HPDE6-E6E7 (cell line): Measurements from ENCODE around the gene EPB41L1.
A peak's percentile ranks its signal among the peaks of the same experiment; 100 is the strongest.

Experiments
- DNase-seq: peaks from one replicate; pipeline ENCODE4 v3.0.0; 2011; ENCODE audit warnings: missing footprints; ENCODE audit errors: extremely low spot score

Gene EPB41L1

DNA sequence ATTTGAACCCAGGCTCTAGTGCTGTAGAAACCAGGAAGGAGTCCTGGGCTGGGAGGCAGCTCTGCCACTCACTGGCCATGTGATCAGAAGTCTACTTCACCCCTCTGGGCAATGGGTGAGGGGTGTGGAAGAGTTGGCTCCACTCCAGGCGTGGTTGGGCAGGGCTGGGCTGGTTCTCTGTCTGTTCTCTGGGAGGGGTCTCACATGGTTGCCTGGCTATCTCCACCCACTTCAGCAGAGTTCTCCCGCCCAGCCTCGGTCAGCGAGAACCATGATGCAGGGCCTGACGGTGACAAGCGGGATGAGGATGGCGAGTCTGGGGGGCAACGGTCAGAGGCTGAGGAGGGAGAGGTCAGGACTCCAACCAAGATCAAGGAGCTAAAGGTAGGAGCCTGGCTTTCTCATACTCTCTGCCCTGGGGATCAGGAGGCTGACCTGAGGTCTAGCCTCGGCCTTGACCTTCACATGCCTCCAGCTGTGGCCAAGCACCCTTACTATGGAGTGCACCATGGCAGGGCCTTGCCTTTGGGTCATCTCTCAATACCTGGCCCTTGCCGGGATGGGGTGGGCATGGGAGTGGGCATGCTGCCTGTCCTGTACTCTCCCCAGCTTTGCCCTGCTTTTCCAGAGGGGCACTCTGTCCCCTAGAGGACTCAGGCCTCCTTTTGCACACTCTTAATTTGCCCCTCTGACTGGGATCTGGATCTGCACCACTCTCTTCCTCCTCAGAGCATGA is 39.6 kb downstream of the EPB41L1 start:
- no peak for DNase-seq

DNA sequence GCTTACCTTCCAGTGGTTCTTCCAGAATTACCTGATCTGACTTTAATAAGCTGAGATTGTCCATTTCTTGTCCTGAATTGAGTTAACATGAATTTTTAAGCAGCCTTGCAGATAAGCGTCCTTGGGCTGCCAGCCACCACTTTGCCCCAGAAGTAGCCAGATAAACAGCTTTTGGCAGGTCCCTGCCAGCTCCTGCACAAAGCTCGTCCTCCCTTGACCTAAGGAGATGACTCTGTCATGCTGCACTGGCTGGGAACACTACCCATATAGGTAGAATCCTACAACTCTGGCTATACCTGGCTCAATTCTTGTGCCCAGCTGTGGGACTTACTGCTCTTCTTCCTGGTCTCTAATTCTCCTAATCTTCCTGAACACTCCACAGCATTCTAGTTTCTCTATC is 42.1 kb downstream of the EPB41L1 start:
- DNase-seq: no peak

DNA sequence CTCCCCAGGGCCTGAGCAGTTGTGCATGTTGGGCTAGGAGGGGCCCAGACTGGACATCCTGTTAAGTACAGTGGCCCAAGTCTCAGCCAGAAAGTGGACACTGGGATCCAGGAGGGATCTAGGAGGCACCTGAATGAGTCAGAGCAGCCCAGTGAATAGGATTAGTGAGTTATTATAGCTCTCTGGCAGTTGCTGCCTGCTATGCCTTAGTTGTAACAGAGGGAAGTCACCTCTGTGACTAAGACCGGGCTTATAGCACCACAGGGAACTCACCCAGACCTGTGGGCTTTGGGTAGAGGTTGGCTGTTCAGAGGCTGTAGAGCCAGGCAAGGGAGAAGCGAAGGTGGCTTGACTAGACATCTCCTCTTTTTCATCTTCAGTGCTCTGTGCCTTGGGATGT is 42.7 kb downstream of the EPB41L1 start:
- DNase-seq: peak; percentile 42

DNA sequence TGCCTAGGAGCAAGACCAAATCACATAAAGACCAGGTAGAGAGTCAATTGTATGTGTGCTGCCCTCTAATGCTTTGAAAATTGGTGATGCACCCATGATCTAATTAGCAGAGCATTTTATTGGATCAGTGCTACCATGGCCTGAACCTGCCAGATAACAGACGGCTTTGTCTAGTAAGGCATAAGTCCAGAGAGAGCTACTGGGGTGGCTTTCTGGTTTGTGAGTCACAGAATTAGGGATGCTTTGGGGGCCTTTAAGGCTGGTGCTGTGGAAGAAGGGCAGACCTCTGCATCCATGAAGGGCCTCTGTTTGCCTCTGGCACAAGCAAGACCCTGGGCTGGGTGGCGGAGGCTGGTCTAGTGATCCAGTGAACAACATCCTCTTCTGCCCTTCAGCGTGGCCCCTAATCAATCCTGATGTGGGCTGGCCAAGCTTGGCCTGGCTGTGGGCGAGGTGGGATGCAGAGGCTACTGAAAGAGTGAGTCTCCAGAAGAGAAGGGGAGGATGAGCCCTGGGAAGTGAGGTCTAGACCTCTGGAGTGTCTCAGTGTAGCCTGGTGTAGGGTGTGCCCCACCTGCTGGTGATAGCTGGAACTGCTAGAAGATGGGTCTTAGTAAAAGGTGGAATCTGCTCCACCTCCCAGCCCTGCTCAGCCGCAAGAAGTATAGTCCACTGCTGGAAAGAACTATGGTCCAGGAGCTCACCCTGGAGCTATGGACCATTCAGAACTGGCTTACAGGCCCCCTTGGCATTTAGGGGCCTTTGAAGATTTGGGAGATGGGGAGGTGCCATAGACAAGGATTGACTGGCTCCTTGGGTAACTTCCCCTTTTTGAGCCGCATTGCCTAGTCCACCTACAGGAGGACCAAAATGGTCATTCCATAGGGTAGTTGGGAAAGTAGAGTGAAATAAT is 45.1 kb downstream of the EPB41L1 start:
- DNase-seq: peak; percentile 97

DNA sequence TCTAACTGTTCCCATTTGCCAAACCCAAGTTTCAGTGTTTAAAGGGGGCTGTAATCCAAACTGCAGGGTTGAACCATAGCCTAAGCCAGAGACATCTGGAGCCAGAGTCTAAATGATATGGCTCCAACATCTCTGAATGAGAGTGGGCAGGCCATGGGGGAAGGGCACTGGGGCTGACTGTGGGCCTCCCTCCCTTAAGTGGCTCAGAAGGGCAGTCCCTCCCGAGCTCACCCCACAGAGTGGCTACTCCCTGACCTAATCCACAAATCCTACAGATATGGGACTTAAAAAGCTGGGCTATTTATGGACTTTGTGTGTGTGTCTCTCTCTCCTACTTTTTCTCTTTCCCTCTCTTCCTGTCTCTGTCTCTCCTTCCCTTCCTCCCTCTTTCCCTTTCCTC is 45.9 kb downstream of the EPB41L1 start:
- no peak for DNase-seq

DNA sequence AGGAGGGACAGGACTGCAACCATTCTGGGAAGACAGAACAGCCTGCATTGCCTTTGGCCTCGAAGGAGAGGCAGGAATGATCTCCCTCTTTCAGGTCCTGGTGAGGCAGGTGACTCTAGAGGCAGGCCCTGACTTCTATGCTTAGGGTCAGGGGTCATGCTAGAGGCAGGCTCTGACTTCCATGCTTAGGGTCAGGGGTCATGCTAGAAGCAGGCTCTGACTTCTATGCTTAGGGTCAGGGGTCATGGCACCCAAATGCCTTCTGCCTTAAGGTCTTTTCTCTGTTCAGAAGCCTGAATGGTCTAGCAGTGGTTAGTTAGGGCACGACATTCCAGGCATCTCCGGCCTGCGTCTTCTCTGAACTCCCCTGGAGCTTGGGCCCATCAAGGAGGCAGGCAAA is 46.7 kb downstream of the EPB41L1 start:
- no peak for DNase-seq

DNA sequence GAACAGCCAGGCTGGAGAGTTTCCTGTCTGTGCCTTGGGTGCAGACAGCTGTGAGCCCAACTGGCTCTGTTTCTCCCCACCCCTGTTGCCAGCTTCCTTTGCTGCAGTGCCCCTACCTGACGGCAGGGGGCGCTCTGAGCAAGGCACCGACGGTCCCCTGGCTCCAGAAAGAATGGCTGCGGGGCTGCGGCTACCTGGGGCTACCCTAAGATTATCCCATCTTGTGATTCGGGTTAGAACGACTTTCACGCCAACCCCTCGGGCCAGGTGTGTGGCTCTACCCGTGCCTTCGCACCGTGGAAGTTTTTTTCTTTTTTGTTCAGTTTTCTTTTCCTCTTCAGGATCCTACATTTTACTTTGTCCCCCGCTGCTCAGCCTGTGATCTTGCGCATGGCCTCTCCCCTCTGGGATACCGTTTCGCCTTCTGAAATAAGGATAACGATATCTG is 48.4 kb downstream of the EPB41L1 start:
- DNase-seq: peak; percentile 91

DNA sequence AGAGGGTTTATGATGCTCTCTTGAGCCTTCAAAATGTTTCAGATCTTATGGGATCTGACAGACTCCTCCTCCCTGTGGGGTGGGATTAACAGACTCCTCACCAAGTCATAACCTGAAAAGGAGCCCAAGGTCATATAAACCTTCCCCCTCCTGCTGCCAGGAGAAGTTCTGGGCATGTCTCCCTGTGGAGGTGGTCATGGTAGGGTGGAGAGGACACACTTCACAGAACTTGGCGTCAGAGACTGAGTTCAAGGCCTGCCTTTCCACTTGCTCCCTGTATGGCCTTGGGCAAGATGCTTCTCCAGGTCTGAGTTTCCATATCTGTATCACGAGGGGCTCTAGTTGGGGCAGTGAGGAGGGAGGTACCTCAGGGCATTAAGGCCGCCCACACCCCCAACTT is 49.3 kb downstream of the EPB41L1 start:
- DNase-seq: no peak

DNA sequence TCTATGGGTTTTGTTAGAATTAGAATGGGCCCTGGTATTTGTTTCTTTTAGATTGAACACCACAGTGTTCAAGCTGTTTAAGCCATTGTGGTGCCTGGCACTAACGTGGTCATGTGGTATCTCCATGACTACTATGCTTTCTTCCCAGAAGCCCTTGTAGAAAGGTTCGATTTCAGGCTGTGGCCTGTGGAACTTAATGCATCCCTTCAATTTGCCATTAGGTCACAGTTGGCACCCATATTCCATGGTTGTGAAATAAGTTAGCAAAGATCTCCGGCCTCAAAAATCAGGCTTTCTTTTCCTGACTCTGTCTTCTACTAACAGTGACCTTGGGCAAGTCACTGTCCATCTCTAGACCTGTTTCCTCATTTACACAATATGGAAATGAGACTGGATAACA is 50.5 kb downstream of the EPB41L1 start:
- no peak for DNase-seq

DNA sequence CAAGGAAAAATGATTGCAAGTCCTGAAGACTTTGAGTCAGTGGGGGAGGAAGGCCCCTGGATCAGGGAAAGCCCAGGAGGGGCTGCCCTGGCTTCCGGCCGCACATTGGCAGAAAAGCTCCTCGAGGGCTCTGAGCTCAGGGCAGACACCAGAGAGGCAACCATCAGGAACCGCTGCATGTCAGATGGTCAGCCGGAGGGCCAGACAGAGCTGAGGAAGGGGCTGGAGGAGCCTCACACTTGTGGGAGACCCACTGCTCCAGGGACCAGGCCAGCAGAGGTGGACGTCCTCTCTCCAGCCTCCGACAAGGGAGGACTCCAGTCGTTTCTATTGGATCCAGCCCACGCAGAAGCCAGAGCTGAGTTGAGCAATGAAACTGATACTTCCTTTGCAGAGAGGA is 51.5 kb downstream of the EPB41L1 start:
- no peak for DNase-seq

DNA sequence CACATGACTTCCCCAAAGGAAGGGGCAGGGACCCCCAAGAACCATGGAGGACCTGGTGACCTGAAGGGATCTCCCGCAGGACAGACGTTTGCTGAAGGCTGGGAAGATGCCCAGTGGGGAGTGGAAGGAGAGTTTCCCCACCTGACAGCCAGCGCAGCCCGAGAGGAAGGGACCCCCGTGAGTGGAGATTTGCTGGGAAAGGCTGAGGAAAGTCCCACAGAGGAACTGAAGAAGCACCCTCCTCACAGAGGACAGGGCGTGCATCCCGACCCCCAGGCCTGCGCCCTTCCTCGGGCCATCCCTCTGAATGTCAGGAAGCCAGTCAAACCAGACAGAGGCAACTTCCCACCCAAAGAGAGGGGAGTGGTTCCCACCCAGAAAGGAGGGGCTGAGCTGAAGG is 52.1 kb downstream of the EPB41L1 start:
- DNase-seq: no peak

DNA sequence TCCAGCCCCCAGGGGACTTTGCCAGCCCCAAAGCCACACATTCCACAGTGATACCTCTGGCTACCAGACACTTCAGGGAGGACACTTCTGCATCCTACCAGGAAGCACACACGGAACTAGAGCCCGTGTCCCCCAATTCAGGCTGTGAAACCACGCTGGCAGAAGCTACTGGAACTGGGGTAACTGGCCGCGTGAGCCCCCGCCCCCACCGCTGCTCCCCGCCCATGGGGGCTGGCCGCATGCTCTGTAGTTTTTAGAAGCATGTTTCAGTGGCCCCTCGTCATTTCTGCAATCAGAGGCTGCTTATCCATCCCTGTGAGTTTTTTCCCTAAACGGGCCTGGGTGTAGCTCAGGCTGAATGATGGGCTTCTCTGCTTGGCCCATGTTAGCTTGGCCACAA is 53.1 kb downstream of the EPB41L1 start:
- DNase-seq: no peak

DNA sequence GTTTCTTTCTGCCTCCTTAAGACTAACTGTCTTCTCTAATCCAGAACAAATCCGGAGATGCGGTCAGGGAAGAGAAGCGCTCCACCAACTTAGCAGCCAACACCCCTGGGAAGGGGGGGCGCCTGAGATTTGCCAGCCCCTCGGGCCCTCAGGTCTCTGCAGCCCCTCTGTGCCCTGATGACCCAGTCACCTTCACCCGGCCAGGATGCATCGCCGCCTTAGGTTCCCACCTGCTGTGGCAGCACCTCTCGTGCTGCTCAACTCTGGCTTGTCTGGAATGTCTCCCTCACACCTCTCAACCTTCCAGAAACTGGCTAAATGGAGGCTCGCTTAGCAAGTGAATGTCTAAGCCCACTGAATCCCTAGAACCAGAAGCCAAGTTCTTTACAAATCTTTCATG is 53.7 kb downstream of the EPB41L1 start:
- DNase-seq: no peak

DNA sequence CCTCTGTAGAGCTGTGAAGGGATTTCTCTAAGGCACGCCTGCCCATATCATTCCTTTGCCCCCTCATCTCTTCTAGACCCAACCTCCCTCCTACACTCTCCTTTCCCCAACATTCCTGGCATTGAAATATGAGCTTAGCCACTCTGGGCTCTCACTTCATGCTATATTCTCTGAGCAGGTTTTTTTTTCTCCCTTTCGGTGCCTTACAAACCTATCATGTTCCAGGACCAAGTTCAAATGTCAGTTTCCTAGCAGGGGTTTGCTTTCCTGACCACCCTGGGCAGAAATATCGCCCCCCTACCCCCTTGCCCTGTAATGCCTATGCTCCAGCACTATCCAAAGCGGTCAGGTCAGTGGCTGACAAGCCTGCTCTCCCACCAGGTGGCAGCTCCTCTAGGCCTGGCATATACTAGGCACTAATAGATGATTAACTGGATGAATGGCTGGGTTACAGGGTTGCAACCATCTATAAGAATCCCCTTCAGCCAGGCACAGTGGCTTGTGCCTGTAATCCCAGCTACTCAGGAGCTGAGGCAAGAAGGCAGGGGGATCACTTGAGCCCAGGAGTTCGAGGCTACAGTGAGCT is 56.0 kb downstream of the EPB41L1 start:
- DNase-seq: no peak

DNA sequence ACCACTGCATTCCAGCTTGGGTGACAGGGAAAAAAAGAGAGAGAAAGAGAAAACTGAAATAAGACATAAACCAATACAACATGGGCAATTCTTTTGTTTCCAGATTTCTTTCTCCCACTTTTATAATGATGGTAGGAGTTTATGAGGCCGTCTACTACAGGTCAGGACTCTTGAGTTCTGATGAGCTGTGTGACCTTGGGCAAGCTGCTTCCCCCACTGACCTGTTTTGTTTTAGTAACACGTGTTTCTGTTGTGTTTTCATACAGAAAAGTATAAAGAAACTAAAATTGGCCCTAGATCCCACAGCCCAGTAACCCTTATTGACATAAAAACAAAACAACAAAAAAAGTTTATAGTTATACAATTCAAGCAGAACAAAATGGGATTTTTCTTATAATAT is 58.8 kb downstream of the EPB41L1 start:
- DNase-seq: no peak

DNA sequence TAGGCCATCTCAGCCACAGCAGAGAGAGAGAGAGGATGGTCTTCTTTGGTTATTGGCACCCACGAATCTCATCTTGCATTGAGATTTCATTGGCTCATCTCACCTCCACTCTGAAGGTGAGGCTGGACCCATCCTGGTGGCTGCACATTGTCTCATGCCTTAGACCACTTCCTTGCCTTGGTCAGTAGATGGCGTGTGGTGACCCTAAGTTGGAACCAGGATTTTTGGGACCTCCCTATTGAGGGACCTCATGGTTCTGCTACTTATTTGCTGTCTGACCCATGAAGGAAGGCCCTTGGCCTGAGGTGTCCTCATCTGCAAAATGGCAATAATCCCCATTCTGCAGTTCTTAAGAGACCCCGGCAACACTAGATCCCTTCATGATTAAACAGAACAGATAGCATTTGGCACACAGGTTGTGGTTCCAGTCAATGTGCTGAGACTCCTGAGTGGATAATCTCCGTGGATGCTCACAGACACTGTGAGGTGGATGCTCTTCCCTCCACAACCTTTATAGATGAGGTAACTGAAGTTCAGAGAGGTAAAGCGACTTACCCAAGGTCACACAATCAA is 60.2 kb downstream of the EPB41L1 start:
- DNase-seq: peak; percentile 59

DNA sequence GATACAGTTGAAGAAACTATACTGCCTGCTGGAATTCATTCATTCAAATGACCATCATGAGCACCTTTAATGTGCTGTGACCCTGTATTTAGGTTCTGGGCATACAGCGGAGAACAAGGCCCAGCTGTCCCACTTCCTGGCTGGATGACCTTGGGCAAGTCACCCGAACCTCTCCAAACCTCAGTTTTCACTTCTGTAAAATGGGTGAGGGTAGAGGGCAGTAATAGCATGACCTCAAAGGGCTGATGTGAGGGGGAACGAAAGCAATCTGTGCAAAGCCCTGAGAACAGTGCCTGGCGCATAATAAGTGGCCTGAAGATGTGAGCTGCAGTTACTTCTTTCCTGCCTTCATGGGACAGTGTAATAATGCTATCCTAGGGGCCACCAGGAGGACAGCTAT is 61.2 kb downstream of the EPB41L1 start:
- DNase-seq: no peak

DNA sequence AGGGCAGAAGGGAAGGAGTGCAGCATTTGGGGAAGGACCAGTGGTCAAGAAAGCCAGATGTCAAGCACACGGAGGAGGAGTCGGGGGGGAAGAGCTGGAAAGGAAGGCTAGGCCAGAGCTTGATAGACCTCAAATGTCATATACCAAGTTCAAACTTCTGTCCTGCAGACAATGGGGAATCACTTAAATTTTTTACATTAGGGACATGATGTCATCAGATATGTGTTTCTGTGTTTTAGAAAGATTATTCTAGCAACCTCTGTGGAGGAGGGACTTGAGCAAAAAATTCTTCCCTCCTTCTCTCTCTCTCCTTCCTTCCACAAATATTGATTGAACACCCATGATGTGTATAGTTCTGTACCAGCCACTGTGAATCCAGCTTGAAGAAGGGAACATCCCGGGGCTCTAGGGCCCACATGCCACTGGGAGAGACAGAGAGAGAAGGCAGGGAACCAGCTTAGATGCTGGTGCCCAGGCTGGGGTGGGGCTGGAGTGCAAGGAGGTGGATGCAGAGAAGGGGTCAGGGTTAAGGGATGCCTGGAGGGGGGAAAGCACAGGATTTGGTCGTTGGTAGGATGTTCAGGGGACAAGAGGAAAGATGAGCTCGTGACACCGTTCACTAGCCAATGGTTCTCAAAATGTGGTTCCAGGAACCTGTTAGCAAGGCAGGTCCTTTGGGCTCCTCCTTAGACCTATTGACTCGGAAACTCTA is 61.9 kb downstream of the EPB41L1 start:
- DNase-seq: no peak

DNA sequence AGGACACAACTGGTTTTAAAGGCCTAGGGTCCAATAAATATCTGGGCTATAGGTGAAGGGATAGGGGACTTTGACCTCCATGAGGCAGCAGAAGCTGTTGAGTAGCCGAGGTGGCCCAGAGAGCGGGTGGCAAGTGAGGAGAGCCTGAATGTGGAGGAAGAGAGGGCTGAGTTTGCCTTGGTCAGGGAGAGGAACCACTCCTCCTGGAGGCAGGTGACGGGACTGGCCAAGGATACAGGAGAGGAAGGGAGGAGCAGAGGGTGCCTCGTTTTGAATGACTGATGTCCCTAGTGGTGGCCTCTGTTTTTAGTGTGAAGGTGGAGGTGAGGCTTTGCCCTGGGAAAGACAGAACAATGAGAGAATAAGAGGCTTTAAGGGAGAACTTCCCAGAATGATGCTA is 62.7 kb downstream of the EPB41L1 start:
- peak; percentile 79 for DNase-seq

DNA sequence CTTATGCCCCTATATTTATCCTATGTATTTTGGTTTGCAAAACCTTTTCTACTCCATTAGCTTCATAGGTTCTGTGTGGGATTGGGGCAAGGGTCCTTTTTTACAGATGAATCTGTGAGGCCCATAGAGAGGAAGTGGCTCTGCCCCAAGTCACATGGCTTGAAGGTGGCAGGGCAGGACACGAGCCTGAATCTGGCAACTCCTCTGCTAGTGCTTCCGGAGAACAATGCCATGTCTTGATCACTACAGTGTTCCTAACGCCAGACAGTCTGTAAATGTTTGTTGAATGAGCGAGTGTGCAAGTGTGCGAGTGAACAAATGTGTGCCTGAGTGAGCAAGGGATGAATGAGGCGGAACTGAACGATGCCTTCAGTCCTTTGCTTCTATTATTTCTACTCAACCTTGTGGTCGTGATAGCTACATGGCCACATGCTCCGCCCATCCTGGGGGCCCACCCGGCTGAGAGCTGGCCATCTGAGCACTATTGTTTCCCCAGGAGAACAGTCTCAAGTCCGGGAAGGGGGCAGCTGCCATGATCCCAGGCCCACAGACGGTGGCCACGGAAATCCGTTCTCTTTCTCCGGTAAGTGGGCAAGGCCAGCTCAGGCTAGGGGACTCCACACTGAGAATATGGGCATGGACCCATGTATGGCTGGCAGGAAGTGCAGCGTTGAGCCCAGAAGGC is 64.0 kb downstream of the EPB41L1 start:
- DNase-seq: no peak

DNA sequence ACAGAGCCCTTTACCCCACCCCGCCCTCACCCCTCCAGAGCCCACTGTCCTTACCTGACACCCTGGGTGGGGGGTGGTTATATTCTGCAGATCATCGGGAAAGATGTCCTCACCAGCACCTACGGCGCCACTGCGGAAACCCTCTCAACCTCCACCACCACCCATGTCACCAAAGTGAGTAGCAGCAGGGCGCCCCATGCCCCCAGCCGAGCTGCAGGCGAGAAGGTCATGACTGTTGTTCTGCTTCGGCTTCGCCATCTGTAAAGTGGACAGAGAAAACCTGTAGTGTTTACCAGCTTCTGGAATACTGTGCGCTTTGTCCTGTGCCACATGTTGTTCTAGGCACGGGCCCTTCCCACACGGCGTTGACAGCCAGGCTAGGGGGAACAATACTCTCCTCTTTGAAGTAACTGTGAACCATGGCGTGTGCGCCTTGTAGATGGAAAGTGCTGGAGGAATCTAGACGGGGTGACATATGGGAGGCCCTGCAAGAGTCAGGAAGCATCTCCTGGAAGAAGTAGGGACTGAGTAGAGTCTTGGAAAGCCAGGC is 65.2 kb downstream of the EPB41L1 start:
- DNase-seq: no peak
